ENCODE results near the gene SPDYC. TPM values are rescaled to one million over a fixed set of nuclear protein-coding genes. Genes with fewer than 3 reads are reported as not detected.

Gene SPDYC
- total and polyA plus RNA-seq, 2 of the 13 experiments (the other 11 are each of a cell fraction or from before 2014, with no cell fraction given): 0.15 to 0.33 TPM

GRCh38 chr11:65121865-65122696 is 48.0 kb upstream of the SPDYC start, which contains the start of the genes FAU and MRPL49 (continued):
- TF ChIP-seq ZUFSP (CRISPR knock-in tag; IDR thresholded peaks at IDR 0.05; ENCODE audit: borderline replicate concordance) (no peak), ELK4 (CRISPR knock-in tag; IDR thresholded peaks at IDR 0.05; ENCODE audit: borderline replicate concordance) (no peak), REXO4 (CRISPR knock-in tag; IDR thresholded peaks at IDR 0.05; ENCODE audit: borderline replicate concordance) (no peak), TEF (CRISPR knock-in tag; IDR thresholded peaks at IDR 0.05) (peak; percentile 17; the same call in 1 of the 2 replicates), ZBTB44 (CRISPR knock-in tag; IDR thresholded peaks at IDR 0.05) (0 out of 2 replicates have a peak, but pooled peaks have one; percentile 45), ZNF891 (CRISPR knock-in tag; IDR thresholded peaks at IDR 0.05) (0 out of 2 replicates have a peak, but pooled peaks have one; percentile 22), POLR2AphosphoS2 (IDR thresholded peaks at IDR 0.05; ENCODE audit: low read depth, low read length) (peak; percentile 86; the same call in 1 of the 2 replicates), ZNF431 (CRISPR knock-in tag; IDR thresholded peaks at IDR 0.05; ENCODE audit: borderline replicate concordance, low read depth) (peak; percentile 83; the same call in 1 of the 2 replicates), ZMYM4 (CRISPR knock-in tag; IDR thresholded peaks at IDR 0.05) (peak; percentile 70; the same call in 1 of the 2 replicates), RFXAP (CRISPR knock-in tag; IDR thresholded peaks at IDR 0.05; ENCODE audit: borderline replicate concordance) (peak; percentile 25; the same call in 1 of the 2 replicates), THAP7 (CRISPR knock-in tag; IDR thresholded peaks at IDR 0.05) (peak; percentile 34; the same call in 1 of the 2 replicates), SIN3B (IDR thresholded peaks at IDR 0.05; ENCODE audit: low read length) (peak; percentile 81), ZNF747 (CRISPR knock-in tag; IDR thresholded peaks at IDR 0.05; ENCODE audit: borderline replicate concordance) (peak; percentile 81), NCOR1 (IDR thresholded peaks at IDR 0.05; ENCODE audit: borderline replicate concordance, low read length) (no peak), YEATS2 (CRISPR knock-in tag; IDR thresholded peaks at IDR 0.05; ENCODE audit: borderline replicate concordance) (peak; percentile 94), ZNF691 (CRISPR knock-in tag; IDR thresholded peaks at IDR 0.05; ENCODE audit: borderline replicate concordance, low read depth) (peak; percentile 80; the same call in 1 of the 2 replicates), HIVEP1 (CRISPR knock-in tag; IDR thresholded peaks at IDR 0.05) (peak; percentile 85; the same call in 1 of the 2 replicates), ESRRA (CRISPR knock-in tag; IDR thresholded peaks at IDR 0.05; ENCODE audit: low read depth) (0 out of 2 replicates have a peak, but pooled peaks have one; percentile 25), ZNF841 (CRISPR knock-in tag; IDR thresholded peaks at IDR 0.05; ENCODE audit: borderline replicate concordance) (no peak), ZBTB7B (CRISPR knock-in tag; IDR thresholded peaks at IDR 0.05) (no peak), XRCC5 (optimal IDR thresholded peaks at IDR 0.05; ENCODE audit: low read length) (peak; percentile 46), MIER2 (CRISPR knock-in tag; IDR thresholded peaks at IDR 0.05) (no peak)

Data from HepG2 (cell line).